GM23248 (cell line): ENCODE results near the gene THTPA. TPM values are rescaled to one million over a fixed set of nuclear protein-coding genes. Genes with fewer than 3 reads are reported as not detected.
A peak's percentile ranks its signal among the peaks of the same experiment; 100 is the strongest.

Experiments used
- DNase-seq: peaks from one replicate; pipeline ENCODE4 v3.0.0-alpha.2; 2015
- H2AFZ ChIP-seq: fragments of 200-600 bp; sonication (generic); 2 replicates; pipeline ENCODE4 v1.6.1; 2016; ENCODE audit warnings: antibody characterized with exemption
- H3F3A ChIP-seq: fragments of 200-600 bp; sonication (generic); 2 replicates; pipeline ENCODE4 v1.6.1; 2016; ENCODE audit warnings: mild to moderate bottlenecking, antibody characterized with exemption, mixed run types; ENCODE audit not compliant: insufficient read depth
- H3K27ac ChIP-seq: fragments of 200-600 bp; sonication (generic); 2 replicates; pipeline ENCODE4 v1.5.1; 2016; ENCODE audit warnings: mild to moderate bottlenecking
- H3K27me3 ChIP-seq: fragments of 200-600 bp; sonication (generic); replicated peaks from 2 replicates; pipeline ENCODE4 v1.6.1; 2016; ENCODE audit warnings: mild to moderate bottlenecking; ENCODE audit not compliant: insufficient read depth
- H3K36me3 ChIP-seq: fragments of 200-600 bp; sonication (generic); 2 replicates; pipeline ENCODE4 v1.6.1; 2016; ENCODE audit warnings: low read depth, mild to moderate bottlenecking
- H3K4me1 ChIP-seq: fragments of 200-600 bp; sonication (generic); 2 replicates; pipeline ENCODE4 v1.6.1; 2016; ENCODE audit warnings: mild to moderate bottlenecking; ENCODE audit not compliant: insufficient read depth
- H3K4me2 ChIP-seq: fragments of 200-600 bp; sonication (generic); one replicate; pipeline ENCODE4 v1.6.1; 2016; ENCODE audit warnings: mild to moderate bottlenecking; ENCODE audit not compliant: unreplicated experiment
- H3K4me3 ChIP-seq: fragments of 200-600 bp; sonication (generic); 2 replicates; pipeline ENCODE4 v1.5.1; 2016; ENCODE audit warnings: mild to moderate bottlenecking
- H3K79me2 ChIP-seq: fragments of 200-600 bp; sonication (generic); 2 replicates; pipeline ENCODE4 v1.6.1; 2016; ENCODE audit warnings: mild to moderate bottlenecking; ENCODE audit not compliant: insufficient read depth
- H3K9ac ChIP-seq: fragments of 200-600 bp; sonication (generic); 2 replicates; pipeline ENCODE4 v1.6.1; 2016; ENCODE audit warnings: mild to moderate bottlenecking
- H3K9me2 ChIP-seq: fragments of 200-600 bp; sonication (generic); 2 replicates; pipeline ENCODE4 v1.6.1; 2016; ENCODE audit warnings: mixed run types, mild to moderate bottlenecking, moderate library complexity; ENCODE audit not compliant: insufficient read depth
- H3K9me3 ChIP-seq: fragments of 200-600 bp; sonication (generic); one replicate; pipeline ENCODE4 v1.6.1; 2017; ENCODE audit warnings: low read depth
- H4K20me1 ChIP-seq: fragments of 200-600 bp; sonication (generic); 2 replicates; pipeline ENCODE4 v1.6.0; 2016; ENCODE audit not compliant: insufficient read depth
- EZH2 ChIP-seq: fragments of 200-600 bp; sonication (generic); IDR thresholded peaks from 2 replicates; pipeline ENCODE4 v1.6.1; 2018; ENCODE audit warnings: antibody characterized with exemption, mild to moderate bottlenecking; ENCODE audit not compliant: insufficient read depth, poor library complexity, severe bottlenecking
- EZH2phosphoT487 ChIP-seq: fragments of 200-600 bp; sonication (generic); IDR thresholded peaks from 2 replicates; pipeline ENCODE4 v1.6.1; 2018; ENCODE audit warnings: antibody characterized with exemption, moderate library complexity, mild to moderate bottlenecking, low read depth; ENCODE audit not compliant: insufficient read depth
- WGBS, 2 experiments: methylation state at CpG; one replicate each; pipeline ENCODE4 v1.1.6; 2015 to 2017; ENCODE audit warnings: low lambda C conversion rate in 2 of 2, low coverage in 1 of 2; ENCODE audit errors: missing lambda C conversion rate in 2 of 2; 5-methylcytosine and 5-hydroxymethylcytosine counted together
- in situ Hi-C: fragments of 300-500 bp; cut with MboI; formaldehyde crosslinking; loops from 2 replicates; pipeline ENCODE4 v1.15.0; 2020
- polyA plus RNA-seq: library from polyadenylated mRNA; unstranded; fragments of >200 nt; fragmentation: Nextera tagmentation; extraction: Ambion mirVana; gene quantifications from 2 replicates; pipeline ENCODE4 v1.2.1, GENCODE V29; 2016
- total RNA-seq: library from RNA; depleted of rRNA; stranded (reverse); fragments of >200 nt; shearing (Covaris generic); gene quantifications from 2 replicates; pipeline ENCODE4 v1.2.3, GENCODE V29; 2014

THTPA gene
- total and polyA plus RNA-seq, 2 experiments from 2014 or later, result 10.0 to 21.0 TPM

DNA sequence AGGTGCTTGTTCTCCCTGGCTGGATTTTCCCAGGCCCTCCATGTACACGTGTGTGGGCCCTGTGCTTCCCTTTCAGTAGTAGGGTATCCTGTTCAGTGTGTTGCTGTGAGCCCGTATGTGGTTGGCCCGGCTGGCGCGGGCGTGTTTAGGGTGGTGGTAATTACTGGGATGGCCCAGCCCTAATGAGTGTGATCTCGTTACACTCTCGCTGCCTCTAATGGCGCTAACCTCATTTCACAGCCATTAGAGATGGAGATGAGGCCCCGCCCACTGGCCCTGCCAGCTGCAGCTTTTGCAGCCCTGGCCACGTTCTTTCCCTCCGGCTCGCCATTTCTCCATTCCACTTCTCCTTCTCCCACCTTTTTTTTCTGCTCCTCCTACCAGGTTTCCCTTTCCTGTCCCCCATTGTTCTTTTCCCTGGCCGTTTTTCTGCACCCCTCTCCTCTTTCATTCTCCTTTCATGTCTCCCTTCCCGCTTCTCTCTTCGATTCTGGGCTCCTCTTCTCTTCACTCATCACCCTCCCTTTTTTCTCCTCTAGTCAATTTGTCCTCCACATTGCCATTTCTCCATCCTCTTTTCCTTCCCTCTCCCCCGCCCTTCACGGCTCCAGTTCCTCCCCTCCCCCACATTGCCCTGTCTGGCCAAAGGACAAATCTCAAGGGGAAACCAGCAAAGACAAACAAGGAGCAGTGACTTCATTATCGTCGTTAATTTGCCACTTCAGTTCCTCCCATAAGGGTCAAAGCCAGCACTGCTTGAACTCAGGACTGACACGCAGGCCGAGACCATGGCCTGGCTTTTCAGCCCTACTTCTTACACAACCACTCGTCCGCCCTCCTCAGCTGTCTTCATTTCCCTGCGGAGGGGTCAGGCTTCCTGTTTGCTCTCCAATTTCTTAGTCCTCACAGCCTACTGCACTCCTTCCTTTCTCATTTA lies 11.3 kb upstream of the THTPA start:
- no peaks in the 10 kb centered on the region for H3F3A ChIP-seq
- no peaks in the 10 kb centered on the region for H3K36me3 ChIP-seq
- no peaks in the 10 kb centered on the region for H3K9me3 ChIP-seq
- no peaks in the 10 kb centered on the region for H3K9me2 ChIP-seq
- H2AFZ ChIP-seq, result peak overlapping the region; percentile 53; the same call in 1 of the 2 replicates
- peak; percentile 24 for DNase-seq
- 39 to 49% methylated on average over 21 to 24 of the region's 25 CpGs for WGBS, 2 experiments
- H3K27me3 ChIP-seq, result no peaks in the 10 kb centered on the region
- in situ Hi-C loops, result no loop called here
- H4K20me1 ChIP-seq, result no peaks in the 10 kb centered on the region
- no peak overlapping the region for H3K4me2 ChIP-seq
- no peak overlapping the region for H3K9ac ChIP-seq
- TF ChIP-seq EZH2 (no peak), EZH2phosphoT487 (no peak)
- no peaks in the 10 kb centered on the region for H3K79me2 ChIP-seq
- H3K4me1 ChIP-seq, result no peaks in the 10 kb centered on the region
- H3K27ac ChIP-seq, result no peak overlapping the region
- no peak overlapping the region for H3K4me3 ChIP-seq

- in situ Hi-C loops, result no loop called here
- no peaks in the 10 kb centered on the region for H3K4me1 ChIP-seq
- H3K9me2 ChIP-seq, result no peaks in the 10 kb centered on the region
- no peak overlapping the region for H3K27ac ChIP-seq
- H3F3A ChIP-seq, result no peaks in the 10 kb centered on the region
- H3K79me2 ChIP-seq, result no peaks in the 10 kb centered on the region
- no peaks in the 10 kb centered on the region for H3K36me3 ChIP-seq
- DNase-seq, result no peak
- no peaks in the 10 kb centered on the region for H3K27me3 ChIP-seq
- no peaks in the 10 kb centered on the region for H4K20me1 ChIP-seq
- H3K9me3 ChIP-seq, result no peaks in the 10 kb centered on the region
- no peak overlapping the region for H3K4me2 ChIP-seq
- 75 to 87% methylated on average over 4 of the region's 4 CpGs for WGBS, 2 experiments
- TF ChIP-seq EZH2, result no peak
- no peak for TF ChIP-seq EZH2phosphoT487
- no peak overlapping the region for H2AFZ ChIP-seq
- no peak overlapping the region for H3K9ac ChIP-seq
- H3K4me3 ChIP-seq, result no peak overlapping the region
These were observed 10.2 kb upstream of the THTPA start for GRCh38 chr14:23545740-23546365.

DNA sequence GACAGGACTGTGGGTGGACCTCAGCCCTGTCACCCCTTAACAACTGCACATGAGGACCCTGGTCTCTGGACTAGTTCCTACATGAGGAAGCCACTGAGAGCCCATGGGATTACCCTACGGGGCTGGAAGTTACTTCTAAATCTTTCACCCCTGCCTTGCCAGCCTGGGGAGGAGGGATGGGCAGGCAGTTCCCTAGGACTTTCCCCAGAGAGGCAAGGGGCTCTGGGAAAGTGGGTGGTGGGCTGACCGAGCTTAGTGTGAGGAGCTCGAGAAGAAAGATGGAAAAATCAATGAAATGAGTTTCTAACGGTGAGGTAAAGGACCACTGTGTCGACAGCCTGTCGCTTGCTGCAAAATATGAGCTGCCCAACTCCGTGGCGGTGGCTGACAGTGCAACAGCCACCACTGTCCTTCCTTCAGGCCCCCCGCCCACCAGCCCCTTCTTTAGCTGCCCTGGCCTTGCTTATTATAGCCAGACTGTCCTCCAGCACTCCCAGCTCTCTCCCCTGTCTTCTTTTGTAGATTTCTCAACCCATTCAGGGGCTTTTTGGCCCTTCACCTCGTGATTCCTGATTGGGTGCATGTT lies 9.5 kb upstream of the THTPA start:
- H3K9ac ChIP-seq, result no peak overlapping the region
- no peak overlapping the region for H2AFZ ChIP-seq
- no peaks in the 10 kb centered on the region for H3K9me2 ChIP-seq
- H3K4me1 ChIP-seq, result no peaks in the 10 kb centered on the region
- no peaks in the 10 kb centered on the region for H3K79me2 ChIP-seq
- H3K4me3 ChIP-seq, result no peak overlapping the region
- no peak for TF ChIP-seq EZH2
- TF ChIP-seq EZH2phosphoT487, result no peak
- H4K20me1 ChIP-seq, result no peaks in the 10 kb centered on the region
- H3K9me3 ChIP-seq, result no peaks in the 10 kb centered on the region
- DNase-seq, result no peak
- no peak overlapping the region for H3K4me2 ChIP-seq
- in situ Hi-C loops, result no loop called here
- H3F3A ChIP-seq, result no peaks in the 10 kb centered on the region
- WGBS, 2 experiments, result 31 to 50% methylated on average over 7 to 10 of the region's 10 CpGs
- H3K27me3 ChIP-seq, result no peaks in the 10 kb centered on the region
- no peak overlapping the region for H3K27ac ChIP-seq
- no peaks in the 10 kb centered on the region for H3K36me3 ChIP-seq

DNA sequence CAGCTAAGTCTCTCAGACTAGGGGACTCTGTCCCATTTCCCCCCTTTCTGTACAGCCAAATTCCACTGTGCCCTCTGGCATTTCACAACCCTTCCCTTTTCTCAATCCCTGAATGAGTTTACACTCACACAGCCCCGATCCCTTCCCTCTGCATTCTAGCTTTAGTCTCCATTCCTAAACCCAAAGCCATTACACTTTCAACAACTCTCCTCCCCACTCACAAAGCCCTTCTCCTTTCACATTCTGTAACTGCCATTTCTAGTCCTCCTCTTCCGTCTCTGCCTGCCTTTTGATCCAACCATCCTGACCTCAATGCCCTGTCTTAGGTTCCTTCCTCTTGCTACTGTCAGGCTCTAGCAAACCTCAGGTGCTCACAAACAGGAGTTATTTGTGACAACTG lies 8.1 kb upstream of the THTPA start:
- whole genome bisulfite sequencing, 2 experiments, result 75 to 85% methylated on average over 2 of the region's 2 CpGs
- Histone ChIP-seq H3K9me2 (no peaks in the 10 kb centered on the region), H3K4me1 (no peaks in the 10 kb centered on the region), H3K9ac (no peak overlapping the region), H4K20me1 (no peaks in the 10 kb centered on the region), H3K27me3 (no peaks in the 10 kb centered on the region), H3K9me3 (no peaks in the 10 kb centered on the region), H3K4me2 (no peak overlapping the region), H3K4me3 (no peak overlapping the region), H2AFZ (no peak overlapping the region), H3K27ac (peak overlapping the region; percentile 46), H3K36me3 (no peaks in the 10 kb centered on the region), H3F3A (no peaks in the 10 kb centered on the region), H3K79me2 (no peaks in the 10 kb centered on the region)
- no peak for DNase-seq
- in situ Hi-C loops, result no loop called here
- TF ChIP-seq EZH2phosphoT487 (no peak), EZH2 (no peak)
